Mucosa of descending colon (tissue), 3 donors: ENCODE results near the gene IL25. TPM values are rescaled to one million over a fixed set of nuclear protein-coding genes. Genes with fewer than 3 reads are reported as not detected.
"Not testable (repeated sequence)": the region's sequence is repeated elsewhere in the genome, so short reads cannot be mapped to it uniquely, and the experiment has no call there.

Experiments used
- ATAC-seq: fragments of 200-7000 bp; cut with Tn5 transposase; one replicate; pipeline ENCODE4 v1.9.1; 2020; ENCODE audit warnings: mild to moderate bottlenecking, moderate library complexity
- DNase-seq, 3 donors: peaks; one replicate each; pipeline ENCODE4 v3.0.0-alpha.2; 2020
- H3K36me3 ChIP-seq: fragments of 200-600 bp; one replicate; pipeline ENCODE4 v1.8.0; 2021; ENCODE audit warnings: low read depth, mild to moderate bottlenecking
- H3K4me1 ChIP-seq: fragments of 200-600 bp; one replicate; pipeline ENCODE4 v1.8.0; 2021; ENCODE audit warnings: low read depth, mild to moderate bottlenecking
- H3K4me3 ChIP-seq: fragments of 200-600 bp; one replicate; pipeline ENCODE4 v1.8.0; 2021; ENCODE audit warnings: mild to moderate bottlenecking
- H3K9me3 ChIP-seq: fragments of 200-600 bp; one replicate; pipeline ENCODE4 v1.8.0; 2021; ENCODE audit warnings: mild to moderate bottlenecking
- CTCF ChIP-seq: fragments of 200-600 bp; IDR thresholded peaks from one replicate; pipeline ENCODE4 v1.8.0; 2022; ENCODE audit warnings: antibody characterized with exemption, mild to moderate bottlenecking
- intact Hi-C, 2 donors: fragments of 100-400 bp; cut with DNase I in 1 of 2; cut with micrococcal nuclease in 1 of 2; formaldehyde crosslinking; loops; one replicate each; pipeline versions ENCODE4 v1.11.0 to v1.11.1; 2022; cut with DNase I, micrococcal nuclease
- total RNA-seq, 3 donors: library from RNA; stranded (reverse); fragmentation: NEBNext Ultra II Directional in 2 of 3; extraction: Animal tissue kit (Norgen Biotek cat#: 25700) in 2 of 3; gene quantifications; one replicate each; pipeline versions ENCODE4 v1.2.1 to v1.2.4, GENCODE V29; 2021 to 2023
- donor health status: DM: no; HTN: no; CAD: no; lungs with moderate emphysema.
- donor health status: DM: no; HTN: no; CAD: no.
- donor health status: DM: no; HTN: yes; CAD: no.

Gene IL25
- total RNA-seq, 3 donors from 2014 or later = not detected

- ATAC-seq (no peak), DNase-seq (no peak)
- no peak overlapping the region for H3K4me3 ChIP-seq
- no peak for TF ChIP-seq CTCF
- H3K9me3 ChIP-seq = no peaks in the 10 kb centered on the region
- no peaks in the 10 kb centered on the region for H3K4me1 ChIP-seq
- no peaks in the 10 kb centered on the region for H3K36me3 ChIP-seq
- intact Hi-C loops = no loop called here
Observed at GRCh38 chr14:23382276-23382675, 9.7 kb downstream of the IL25 start.

GRCh38 chr14:23382731-23383440 lies 10.3 kb downstream of the IL25 start:
- Histone ChIP-seq H3K4me1 (no peaks in the 10 kb centered on the region), H3K36me3 (no peaks in the 10 kb centered on the region), H3K4me3 (no peak overlapping the region), H3K9me3 (no peaks in the 10 kb centered on the region)
- ATAC-seq = no peak
- no peak for TF ChIP-seq CTCF
- DNase-seq = no peak
- intact Hi-C loops = no loop called here

- Histone ChIP-seq H3K36me3 (no peaks in the 10 kb centered on the region), H3K9me3 (no peaks in the 10 kb centered on the region), H3K4me3 (no peak overlapping the region), H3K4me1 (no peaks in the 10 kb centered on the region)
- intact Hi-C loops = no loop called here
- ATAC-seq (no peak), DNase-seq (no peak)
- TF ChIP-seq CTCF = no peak
Observed at GRCh38 chr14:23384364-23385080, 11.9 kb downstream of the IL25 start.

GRCh38 chr14:23385244-23385641 lies 12.6 kb downstream of the IL25 start:
- DNase-seq (no peak), ATAC-seq (no peak)
- no peaks in the 10 kb centered on the region for H3K4me1 ChIP-seq
- H3K4me3 ChIP-seq = no peak overlapping the region
- no peaks in the 10 kb centered on the region for H3K9me3 ChIP-seq
- H3K36me3 ChIP-seq = no peaks in the 10 kb centered on the region
- intact Hi-C loops = no loop called here
- TF ChIP-seq CTCF = no peak

GRCh38 chr14:23385642-23386265 lies 13.1 kb downstream of the IL25 start:
- ATAC-seq (no peak), DNase-seq (no peak)
- intact Hi-C loops = no loop called here
- Histone ChIP-seq H3K36me3 (no peaks in the 10 kb centered on the region), H3K4me1 (no peaks in the 10 kb centered on the region), H3K4me3 (no peak overlapping the region), H3K9me3 (no peaks in the 10 kb centered on the region)
- no peak for TF ChIP-seq CTCF

GRCh38 chr14:23386266-23386657 lies 13.7 kb downstream of the IL25 start:
- H3K4me3 ChIP-seq, DNase-seq, H3K4me1 ChIP-seq, H3K9me3 ChIP-seq, H3K36me3 ChIP-seq, ATAC-seq, intact Hi-C loops: not testable (repeated sequence)
